GM03348 (cell line): ENCODE data around the gene CWC27.
"Not testable (repeated sequence)": the region's sequence is repeated elsewhere in the genome, so short reads cannot be mapped to it uniquely, and the experiment has no call there.

Experiments
- DNase-seq: peaks from one replicate; pipeline ENCODE4 v3.0.0; 2012; ENCODE audit warnings: low spot score

Gene CWC27

GRCh38 chr5:64839936-64840335 lies 71.2 kb downstream of the CWC27 start:
- DNase-seq, result no peak

DNA sequence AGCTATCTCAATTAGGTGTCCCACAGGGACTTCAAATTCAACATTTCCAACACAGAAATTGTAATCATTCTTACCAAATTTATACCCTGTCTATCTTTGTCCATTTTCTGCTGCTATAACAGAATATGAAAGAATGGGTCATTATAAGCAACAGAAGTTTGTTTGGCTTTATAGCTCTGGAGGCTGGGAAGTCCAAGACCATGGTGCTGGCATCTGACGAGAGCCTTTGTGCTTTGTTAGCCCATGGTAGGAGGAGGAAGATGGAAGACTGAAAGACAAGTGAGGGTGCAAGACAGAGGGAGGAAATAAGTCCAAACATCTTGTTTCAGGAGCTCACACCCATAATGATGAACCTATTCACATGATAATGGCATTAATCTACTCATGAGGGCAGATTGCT lies 72.2 kb downstream of the CWC27 start:
- no peak for DNase-seq

DNA sequence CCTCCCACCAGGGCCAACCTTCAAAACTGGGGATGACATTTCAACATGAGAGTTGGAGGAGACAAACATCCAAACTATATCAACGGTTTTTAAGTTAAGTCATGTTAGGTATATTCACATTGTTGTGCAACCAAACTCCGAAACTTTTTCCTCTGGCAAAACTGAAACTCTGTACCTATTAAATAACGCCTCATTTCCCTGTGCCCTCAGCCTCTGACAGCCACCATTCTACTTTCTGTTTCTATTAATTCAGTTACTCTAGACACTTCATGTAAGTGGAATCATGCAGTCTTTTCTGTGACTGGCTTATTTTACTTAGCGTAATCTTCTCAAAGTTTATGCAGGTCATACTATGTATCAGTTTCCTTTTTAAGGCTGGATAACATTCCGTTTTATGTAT lies 85.0 kb downstream of the CWC27 start:
- DNase-seq, result no peak

DNA sequence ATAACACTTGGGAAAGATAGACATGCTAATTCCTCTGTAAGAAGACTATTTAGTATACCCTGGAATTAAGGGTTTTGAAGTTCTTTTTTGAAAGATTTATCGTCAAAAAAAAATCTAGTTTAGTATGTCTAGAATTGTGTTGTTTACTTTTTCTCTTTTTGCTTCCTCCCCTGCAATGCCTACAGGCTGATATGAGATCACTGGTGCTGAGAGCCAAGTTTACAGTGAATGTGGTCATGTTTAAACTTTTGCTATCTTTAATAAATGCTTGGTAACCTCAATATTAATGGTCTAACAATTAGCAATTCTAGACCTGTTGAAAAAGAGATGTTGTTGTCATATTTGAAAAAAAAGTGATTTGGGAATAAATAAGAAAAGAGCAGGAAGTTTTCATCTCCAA lies 86.1 kb downstream of the CWC27 start:
- DNase-seq, result no peak

DNA sequence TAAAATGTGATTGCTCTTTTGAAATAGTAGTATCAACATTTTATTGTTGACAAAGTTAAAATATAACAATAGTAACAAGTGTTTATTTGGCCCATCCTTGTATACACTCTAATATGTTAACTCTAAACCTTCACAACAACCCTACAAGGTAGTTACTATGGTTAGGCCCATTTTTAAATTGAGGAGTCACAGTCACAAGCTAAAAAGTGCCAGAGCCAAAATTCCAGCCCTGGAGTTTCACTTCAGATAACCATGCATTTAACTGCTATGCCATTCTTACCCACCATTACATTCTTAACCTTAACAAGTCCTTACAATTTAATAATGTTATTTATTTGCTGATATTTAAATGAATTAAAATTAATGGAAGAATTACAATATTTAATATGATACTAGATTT lies 91.2 kb downstream of the CWC27 start:
- no peak for DNase-seq

DNA sequence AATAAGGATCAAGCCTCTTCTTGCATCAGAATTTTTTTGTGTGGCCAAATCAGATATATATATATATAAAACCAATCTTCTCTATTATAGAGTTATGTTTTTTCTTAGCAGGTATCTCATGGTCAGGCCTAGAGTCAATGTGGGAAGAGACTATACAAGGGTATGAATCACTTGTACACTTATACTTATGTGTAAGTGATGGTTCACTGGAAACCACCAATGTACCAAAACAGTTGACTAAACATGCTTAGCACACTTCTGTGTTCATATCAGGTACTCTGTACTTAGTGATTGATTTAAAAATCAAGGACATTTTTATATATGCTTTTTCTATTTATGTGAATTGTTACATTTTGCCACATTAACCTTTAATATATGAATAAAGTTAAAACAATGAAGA lies 92.6 kb downstream of the CWC27 start:
- DNase-seq, result no peak

DNA sequence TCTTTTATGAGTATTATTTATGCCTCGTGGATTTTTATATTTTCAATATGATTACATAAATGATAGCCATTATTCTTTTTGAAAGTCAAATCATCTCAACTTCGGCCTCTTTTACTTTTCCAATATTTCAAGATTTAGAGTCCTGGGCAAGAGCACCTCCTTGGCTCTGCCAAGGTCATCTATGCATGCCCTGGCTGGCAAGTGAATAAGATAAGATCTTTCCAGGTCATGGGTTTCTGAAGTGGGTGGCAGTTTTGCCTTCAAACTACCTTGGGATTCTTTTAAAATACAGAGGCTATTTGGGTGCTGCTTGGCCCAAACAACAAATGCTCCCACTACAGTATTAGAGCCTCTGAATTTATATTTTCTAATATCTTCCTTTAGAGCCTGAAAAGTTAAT lies 95.4 kb downstream of the CWC27 start:
- no peak for DNase-seq

- no peak for DNase-seq
Measured at GRCh38 chr5:64865662-64866061, 96.9 kb downstream of the CWC27 start.

- DNase-seq, result peak; percentile 25
Measured at GRCh38 chr5:64869419-64869818, 100.7 kb downstream of the CWC27 start.

DNA sequence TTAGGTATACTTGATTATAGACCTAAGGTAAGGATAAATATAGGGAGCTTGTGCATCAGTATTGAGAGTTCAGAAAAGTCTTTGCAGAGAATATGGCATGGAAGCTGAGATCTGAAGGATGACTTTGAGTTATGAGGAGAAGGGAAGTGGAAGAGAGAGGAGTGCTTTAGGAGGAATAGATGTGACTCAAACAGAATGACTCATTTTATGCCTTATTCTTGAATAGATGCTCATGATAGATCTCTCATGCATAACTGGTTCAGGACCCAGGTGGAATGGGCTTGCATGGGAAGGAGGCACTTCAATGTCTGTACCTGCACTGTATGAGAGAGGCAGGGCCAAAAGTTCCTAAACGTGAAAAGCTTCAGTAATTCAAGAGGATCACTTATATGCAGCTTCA lies 103.3 kb downstream of the CWC27 start:
- DNase-seq, result no peak

DNA sequence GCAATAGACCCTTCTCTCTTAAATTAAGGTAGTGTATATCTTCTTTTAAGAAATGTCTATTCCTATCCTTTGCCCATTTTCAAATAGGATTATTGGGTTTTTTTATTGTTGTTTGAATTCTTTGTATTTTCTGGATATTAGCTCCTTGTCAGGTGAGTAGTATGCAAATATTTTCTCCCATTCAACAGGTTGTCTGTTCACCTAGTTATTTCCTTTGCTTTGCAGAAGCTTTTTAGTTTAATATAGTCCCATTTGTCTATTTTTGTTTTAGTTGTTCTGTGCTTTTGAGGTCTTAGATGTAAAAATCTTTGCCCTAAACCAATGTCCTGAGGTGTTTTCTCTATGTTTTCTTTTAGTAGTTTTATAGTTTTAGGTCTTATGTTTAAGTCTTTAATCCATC lies 104.7 kb downstream of the CWC27 start:
- no peak for DNase-seq

- DNase-seq, result peak; percentile 13
Measured at GRCh38 chr5:64874753-64875152, 106.0 kb downstream of the CWC27 start.

DNA sequence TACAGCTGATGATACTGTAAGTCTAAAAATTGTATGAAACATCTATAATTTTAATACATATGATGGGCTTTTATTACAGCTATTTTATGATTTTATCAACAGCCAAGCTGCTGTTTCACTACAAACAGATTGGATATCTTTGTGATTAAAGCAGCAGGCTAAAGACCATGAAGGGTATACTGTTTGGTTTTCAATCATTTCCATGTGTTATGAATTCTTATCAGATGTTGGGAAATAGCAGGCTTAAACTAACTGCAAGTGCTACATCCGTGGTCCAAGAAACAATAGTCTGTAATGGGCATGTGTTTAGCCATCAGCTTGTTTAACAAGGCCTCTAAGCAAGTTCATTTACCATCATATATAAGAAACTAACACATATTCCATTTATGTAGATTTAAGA lies 107.5 kb downstream of the CWC27 start:
- DNase-seq, result no peak

DNA sequence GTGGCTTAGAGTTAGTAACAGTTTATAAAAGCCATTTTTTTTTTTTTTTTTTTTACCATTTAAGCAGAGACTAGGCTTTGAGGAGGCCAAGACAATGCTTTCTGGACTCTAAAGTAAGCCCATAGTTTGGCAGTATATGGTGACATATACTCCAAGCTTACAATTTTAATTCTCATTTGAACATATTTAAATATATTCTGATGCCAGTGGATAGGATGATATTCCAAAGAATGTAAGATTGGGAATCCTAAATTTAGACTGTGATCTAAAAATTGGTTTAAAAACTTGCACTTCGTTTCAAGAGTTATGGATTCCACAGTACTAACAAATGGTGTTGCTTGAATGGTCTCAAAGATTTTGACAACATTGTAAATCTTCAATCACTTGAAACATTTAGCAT lies 112.1 kb downstream of the CWC27 start:
- no peak for DNase-seq

- no peak for DNase-seq
Measured at GRCh38 chr5:64883912-64884311, 115.2 kb downstream of the CWC27 start.

GRCh38 chr5:64884541-64884940 lies 115.8 kb downstream of the CWC27 start:
- no peak for DNase-seq

DNA sequence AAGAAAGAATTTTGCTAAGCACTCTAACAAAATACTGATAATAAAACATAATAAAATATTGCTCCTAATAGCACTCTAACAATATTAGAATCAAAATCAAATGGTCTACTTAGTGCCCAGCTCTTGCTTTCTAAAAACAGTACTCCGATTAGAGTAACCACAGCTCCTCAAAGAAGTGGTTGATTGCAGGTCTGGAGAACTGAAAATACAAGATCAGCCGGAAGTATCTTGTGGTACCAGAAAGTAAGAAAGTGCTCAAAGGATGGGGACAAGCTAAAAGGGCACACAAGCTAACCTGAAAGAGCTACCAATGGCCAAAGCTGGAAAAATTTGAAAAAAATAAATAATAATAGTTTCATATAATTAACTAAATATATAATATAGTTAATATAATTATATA lies 119.2 kb downstream of the CWC27 start:
- DNase-seq, result no peak

GRCh38 chr5:64895748-64896147 lies 127.0 kb downstream of the CWC27 start:
- no peak for DNase-seq

GRCh38 chr5:64899838-64900237 lies 131.1 kb downstream of the CWC27 start:
- DNase-seq, result no peak

- no peak for DNase-seq
Measured at GRCh38 chr5:64900618-64901017, 131.9 kb downstream of the CWC27 start.

- DNase-seq, result not testable (repeated sequence)
Measured at GRCh38 chr5:64907399-64907798, 138.7 kb downstream of the CWC27 start.

DNA sequence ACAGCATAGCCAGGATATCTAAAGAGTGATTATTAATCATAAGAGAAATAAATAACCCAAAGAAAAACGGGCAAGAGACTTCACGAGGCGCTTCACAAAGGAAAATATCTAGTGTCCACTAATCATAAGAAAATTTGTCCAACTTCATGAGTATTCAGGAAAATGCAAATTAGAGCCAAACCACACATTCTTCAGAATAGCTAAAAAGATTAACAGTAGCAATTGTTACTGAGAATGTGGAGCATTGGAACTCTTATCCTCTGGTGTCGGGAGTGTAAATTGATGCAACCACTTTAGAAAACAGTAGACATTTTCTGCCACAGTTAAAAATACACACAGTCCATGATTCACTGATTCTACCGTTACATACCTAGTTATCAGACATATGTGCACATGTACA lies 145.7 kb downstream of the CWC27 start:
- DNase-seq, result peak; percentile 5

DNA sequence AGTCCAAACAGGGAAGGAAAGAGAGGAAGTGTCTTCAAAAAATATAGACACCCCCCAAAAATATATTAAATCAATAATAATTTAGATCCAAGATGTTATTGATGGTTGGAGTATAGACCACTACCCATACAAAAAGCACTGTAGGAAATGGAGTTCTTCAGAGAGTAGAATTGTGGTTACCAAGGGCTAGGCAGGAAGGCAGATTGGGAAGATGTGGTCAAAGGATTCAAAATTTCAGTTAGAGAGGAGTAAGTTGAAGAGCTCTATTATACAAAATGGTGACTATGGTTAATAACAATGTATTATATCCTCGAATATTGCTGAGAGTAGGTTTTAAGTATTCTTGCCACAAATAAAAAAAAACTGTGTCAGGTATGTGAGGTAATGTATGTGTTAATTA lies 149.4 kb downstream of the CWC27 start:
- DNase-seq, result no peak

- no peak for DNase-seq
Measured at GRCh38 chr5:64921386-64921785, 152.7 kb downstream of the CWC27 start.

- no peak for DNase-seq
Measured at GRCh38 chr5:64923151-64923685, 154.5 kb downstream of the CWC27 start.
